Anterior cingulate cortex (tissue), 58 donors: ENCODE data around the gene FAM117B.

Experiments
- DNase-seq, 58 donors: peaks; one replicate each; lab custom pipeline; 2025; lab: John Stamatoyannopoulos, UW

The FAM117B gene

DNA sequence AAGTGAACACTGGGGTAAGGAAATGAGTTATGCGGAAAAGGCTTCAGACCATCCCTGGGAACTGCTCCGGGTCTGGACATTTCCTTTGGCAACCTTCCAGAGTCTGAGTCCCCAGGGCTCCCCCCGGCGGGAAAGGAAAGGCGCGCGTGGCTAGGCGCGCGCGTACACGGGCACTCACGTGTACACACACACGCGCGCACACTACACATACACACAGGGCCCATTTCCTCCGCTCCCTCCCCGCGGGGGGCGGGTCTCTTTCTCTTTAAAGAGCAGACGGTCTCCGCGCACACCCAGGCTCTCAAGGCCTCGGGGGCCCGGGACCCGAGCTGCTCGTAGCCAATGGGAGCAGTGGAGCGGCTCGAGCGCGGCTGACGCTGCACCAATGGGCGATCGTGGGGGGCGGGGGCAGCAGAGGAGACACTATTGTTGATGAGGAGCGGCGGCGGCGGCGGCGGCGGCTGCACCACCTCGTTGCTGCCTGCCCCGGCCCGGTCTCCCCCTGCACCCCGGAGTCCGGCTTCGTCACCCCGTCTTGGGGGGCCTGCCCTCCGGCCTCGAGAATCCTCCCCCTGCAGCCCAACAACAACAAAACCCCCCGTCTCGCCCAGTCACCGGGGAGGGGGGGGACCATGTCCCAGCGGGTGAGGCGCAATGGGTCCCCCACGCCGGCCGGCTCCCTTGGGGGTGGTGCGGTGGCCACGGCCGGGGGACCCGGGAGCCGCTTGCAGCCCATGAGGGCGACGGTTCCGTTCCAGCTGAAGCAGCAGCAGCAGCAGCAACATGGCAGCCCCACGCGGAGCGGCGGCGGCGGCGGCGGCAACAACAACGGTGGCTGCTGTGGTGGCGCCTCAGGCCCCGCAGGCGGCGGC, at the start of gene FAM117B:
Gene FAM117B, plus strand, starts transcription at position 414 of the 872 bp plus-strand sequence. Its CDS starts 219 bp downstream, at position 633.
- DNase-seq, result peak; percentile 67 to 99 (median 96)

DNA sequence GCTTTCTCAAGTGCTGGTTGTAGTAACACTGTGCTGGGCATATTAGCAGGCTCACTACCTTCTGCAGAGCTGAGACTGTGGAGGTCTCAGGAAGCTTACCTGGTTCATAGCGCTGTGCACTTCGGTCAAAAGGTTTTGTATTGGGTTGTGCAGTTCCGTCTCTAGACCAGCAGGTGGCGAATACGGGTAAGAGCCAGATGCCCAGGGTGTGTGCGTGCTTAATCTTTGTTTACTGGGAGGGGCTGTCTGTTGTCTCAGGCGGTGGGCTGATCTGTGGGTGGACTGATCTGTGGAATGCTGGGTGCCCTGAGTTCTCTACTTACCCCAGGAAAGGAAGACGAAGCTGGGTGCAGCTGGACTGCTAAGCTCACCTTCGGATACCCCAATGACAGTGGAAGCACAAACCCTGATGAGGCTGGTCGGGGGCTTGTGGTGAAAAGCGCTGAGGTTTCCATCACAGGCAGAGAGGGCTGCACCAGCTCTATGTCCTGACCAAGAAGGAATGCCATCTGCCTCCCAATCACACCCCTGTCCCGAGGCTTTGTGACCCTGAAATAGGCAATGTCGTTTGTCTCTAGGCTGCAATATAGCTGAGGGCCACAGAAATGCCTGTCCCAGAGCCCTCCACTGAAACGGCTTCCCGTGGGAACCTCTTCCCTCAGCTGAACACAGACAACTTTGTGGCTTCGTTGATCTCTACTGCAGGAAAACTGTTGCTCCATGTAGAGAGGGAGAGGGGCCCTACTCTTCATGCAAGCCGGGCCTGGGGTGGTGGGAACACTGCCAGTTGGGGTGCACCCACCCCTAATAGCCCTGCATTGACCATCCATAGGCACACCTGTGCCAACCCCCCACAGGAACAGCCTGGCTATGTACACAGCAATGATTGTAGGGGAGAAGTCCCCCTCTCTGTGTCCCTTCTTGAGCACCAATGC, 45.9 kb upstream of the FAM117B start:
- DNase-seq, result peak in 51 of 58 donors; percentile 1 to 53 (median 20)

DNA sequence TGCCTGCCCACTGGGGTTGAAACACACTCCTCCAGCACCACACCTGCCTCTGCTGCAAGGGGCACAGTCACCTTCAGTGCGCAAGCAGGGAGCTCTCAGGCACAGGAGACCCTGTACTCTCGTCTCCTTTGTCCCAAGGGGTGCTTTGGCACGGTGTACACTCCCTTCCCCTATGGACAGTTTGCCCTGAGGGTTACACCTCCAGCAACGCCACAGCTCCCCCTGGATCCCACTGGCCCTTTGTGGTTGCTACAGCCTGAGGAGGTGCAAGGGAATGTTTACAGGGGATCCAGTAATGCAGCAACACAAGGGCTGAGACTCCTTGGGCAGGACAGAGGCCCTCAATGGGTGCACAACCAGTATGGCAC, 45.2 kb upstream of the FAM117B start:
- DNase-seq, result no peak

DNA sequence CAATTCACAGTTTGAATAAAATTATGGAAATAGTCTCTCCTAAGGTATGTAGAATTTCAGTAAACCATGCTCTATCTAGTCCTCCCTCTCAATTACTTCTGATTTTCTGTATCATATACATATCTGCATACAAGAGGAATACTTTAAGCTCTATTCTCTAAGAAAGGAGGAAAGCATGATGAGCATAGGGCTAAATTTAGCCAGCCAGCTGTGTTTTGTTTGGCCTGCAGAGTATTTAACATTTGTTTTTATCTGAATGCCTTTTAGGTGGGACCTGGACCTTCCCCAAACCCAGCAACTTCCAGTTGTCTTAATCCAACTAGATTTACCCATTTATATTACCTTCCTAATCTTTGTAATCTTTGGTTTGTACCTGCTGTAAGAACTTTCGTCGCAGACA, 42.2 kb upstream of the FAM117B start:
- DNase-seq, result no peak

DNA sequence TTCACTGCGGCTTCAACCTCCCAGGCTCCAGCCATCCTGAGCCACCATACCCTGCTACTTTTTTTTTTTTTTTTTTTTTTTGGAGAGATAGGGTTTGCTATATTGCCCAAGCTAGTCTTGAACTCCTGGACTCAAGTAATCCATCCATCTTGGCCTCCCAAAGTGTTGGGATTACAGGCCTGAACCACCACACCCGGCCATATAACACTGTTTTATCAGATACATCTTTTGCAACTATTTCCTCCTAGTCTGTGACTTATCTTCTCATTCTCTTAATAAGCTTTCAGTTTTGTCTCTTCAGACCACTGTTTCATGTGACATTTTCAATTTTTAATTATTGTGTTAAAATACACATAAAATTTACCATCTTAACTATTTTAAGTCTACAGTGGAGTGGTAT, 35.7 kb upstream of the FAM117B start:
- no peak for DNase-seq

DNA sequence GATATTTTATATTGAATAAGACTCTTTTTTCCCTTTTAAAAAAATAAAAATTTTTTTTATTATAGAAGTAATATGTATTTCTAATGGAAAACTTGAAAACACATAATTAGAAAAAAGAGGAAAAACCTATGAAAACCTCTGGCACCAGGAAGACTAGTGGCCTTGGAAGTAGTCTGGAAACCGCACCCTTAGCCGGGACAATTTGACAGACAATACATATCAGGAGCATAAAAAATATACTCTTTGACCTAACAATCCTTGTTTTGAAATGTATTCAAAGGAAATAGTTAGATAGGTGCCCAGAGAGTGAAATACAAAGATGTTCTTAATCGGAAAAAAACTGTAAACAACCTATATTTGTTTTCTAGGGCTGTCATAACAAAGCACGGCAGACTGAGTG, 34.9 kb upstream of the FAM117B start:
- no peak for DNase-seq

DNA sequence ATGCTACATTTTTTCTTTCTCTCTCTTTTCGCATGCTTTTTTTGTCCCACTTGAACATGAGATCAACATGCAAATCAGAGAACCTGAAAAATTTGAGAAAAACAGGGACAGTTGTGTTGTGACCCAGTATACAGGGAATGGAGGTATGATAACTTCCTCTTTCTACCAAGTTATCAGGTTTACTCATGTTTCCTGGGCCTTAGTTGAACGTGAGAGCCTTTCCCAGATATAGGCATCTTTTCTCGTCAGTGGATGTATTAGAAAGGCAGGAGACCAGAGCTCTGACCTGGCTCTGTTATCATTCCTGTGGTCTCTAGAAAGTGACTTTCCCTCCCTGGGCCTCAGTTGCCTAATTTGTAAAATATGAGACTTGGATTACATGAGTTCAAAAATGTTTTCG, 30.1 kb upstream of the FAM117B start:
- DNase-seq, result no peak

DNA sequence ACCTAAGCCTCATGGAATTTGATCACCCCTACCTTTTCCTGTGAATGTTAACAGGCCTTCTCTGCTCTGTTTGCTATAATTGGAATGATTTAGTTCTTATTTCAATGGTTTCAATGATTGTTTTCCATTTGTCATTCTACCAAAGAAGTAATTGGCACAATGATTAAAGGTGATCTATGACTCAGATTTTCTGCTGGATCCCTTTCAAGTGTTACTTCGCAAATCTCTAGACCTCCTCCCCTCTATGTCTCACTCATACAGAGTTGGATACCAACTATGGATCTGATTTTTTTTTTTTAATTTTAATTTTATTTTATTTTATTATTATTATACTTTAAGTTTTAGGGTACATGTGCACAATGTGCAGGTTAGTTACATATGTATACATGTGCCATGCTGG, 29.6 kb upstream of the FAM117B start:
- DNase-seq, result no peak

DNA sequence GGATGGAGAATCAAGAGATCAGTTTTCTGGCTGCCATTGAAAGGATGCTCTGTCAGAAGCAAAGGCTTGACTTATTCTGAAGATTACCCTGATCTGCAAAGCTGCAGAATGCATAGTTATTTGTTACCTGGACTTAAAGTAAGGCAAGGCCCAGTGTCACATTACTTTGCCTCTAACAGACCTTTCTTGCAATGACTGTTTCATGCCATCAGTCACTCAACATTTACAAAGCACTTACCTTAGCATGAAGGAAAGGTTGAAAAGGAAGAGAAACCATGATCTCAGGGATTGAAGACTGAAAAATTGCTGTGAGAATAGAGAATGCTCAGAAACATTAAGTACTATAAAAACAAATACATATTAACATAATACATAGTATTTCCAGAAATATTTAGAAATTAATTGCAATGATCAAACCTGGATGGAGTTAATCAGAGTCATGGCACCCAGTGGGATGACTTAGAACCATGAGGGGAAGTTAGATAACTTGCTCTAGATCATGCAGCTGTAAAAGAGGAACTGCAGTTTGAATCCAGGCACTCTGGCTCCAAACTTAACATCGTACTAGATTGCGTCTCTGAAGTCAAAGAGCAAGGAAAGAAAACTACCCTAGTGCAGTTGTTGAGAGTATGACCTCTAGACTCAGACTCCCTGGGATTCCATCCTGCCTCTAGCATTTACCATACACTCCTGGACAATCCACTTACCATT, 26.5 kb upstream of the FAM117B start:
- no peak for DNase-seq

DNA sequence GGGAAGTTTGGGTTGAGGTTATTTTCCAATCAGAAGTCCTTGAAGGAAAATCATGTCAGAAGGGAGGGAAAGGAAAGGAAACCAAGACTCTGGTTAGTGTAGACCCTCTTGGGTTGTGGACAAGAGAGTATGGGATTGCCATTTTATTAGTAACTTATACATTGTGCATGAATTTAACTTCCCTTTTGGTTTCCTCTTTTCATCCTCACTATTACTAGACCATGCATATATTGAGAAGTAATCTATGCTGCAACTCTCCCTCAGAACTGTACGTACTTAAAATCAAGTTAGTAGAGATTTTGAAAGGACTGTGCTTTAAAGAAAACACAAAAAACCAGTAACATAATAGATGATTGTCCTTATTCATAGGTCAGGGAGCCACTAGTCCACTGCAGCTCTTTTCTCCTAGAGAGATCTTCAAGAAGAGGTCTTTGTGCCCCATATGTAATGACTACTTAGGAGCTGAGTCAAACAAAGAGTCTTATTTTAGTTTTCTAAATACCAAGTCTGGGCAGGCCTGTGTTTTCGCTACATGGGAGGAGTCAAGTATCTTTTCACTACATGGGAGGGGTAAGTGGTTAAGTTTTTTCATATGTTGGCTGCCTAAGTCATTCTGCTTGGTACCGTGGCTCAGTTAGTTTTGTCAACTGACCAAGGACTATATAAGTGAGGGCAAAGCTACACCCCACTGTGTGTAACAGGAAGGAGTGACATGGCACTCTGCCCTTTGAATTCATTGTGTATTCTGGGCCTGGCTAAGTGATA, 25.2 kb upstream of the FAM117B start:
- DNase-seq, result no peak

DNA sequence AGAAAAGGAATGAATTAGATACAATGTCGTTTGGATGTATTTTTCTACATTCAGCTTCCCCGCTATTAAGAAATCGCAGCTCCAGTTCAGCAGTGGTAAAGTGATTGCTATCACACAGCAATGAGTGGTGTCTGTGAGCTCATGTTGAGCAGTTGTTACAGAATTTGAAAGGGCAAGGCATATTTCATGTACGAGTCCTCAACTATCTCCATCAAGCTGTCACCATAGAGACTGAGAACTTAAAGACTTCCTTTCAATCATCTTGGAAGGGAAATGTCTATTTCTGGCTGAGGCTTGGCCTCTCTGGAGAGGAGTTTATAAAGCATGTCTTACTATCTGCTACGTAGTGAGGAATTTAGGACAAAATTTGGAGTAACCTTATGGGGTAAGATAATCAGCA, 24.4 kb upstream of the FAM117B start:
- DNase-seq, result no peak

DNA sequence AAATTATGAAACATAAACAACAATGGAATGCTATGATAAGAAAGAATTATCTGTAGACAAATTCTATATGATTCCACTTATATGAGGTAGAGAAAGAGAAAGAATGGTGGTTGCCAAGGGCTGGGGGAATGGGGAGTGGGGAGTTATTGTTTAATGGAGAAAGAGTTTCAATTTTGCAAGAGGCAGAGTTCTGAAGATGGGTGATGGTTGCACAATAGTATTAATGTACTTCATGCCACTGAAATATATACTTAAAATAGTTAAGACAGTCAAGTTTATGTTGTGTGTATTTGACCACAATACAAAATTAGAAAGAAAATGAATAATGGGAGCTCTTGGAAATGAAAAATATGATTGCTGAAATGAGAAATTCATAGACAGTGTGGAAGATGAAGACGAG, 22.6 kb upstream of the FAM117B start:
- no peak for DNase-seq

DNA sequence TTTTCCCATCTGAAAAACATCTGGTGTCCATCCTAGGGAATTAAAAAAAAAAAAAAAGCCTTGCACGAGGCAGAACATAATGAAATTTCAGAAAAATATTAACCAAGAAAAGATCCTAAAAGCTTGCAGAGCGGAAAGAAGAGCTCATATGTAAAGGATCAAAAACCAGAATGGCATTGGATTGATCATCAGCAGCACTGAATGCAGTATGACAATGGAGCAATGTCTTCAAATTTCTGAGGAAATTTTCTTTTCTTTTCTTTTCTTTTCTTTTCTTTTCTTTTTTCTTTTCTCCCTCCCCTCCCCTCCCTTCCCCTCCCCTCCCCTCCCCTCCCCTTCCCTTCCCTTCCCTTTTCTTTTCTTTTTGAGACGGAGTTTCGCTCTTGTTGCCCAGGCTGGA, 21.3 kb upstream of the FAM117B start:
- no peak for DNase-seq

DNA sequence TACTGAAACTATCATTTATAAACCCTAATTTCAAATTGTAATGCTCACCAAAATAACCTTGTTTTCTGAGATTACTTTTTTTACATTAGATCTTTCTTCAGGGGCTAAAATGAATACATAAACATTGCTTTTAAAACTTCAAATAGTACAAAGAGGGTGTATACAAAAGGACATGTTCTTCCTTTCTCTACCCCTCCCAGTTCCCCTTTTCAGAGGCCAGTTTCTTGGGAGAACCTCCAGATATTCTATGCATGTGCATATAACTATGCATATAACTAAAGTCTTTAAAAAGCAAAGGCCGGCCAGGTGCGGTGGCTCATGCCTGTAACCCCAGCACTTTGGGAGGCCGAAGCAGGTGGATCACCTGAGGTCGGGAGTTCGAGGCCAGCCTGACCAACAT, 10.6 kb upstream of the FAM117B start:
- no peak for DNase-seq

DNA sequence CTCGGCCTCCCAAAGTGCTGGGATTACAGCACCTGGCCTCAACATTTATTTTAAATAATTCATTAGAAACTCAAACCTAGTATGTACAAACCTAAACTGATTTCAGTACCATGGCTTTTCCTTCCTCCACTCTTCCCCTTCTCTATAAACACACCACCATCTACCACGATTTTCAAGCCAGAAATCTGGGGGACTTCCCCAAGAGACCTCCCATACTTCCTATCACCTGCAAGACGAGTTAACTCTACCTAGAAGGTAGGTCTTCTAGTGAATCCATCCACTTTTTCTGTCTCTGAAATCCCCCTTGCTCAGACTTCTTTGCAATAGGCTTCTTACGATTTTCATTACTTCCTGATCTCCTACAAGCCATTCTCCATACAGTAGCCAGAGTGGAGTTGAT, 7.7 kb upstream of the FAM117B start:
- DNase-seq, result no peak

DNA sequence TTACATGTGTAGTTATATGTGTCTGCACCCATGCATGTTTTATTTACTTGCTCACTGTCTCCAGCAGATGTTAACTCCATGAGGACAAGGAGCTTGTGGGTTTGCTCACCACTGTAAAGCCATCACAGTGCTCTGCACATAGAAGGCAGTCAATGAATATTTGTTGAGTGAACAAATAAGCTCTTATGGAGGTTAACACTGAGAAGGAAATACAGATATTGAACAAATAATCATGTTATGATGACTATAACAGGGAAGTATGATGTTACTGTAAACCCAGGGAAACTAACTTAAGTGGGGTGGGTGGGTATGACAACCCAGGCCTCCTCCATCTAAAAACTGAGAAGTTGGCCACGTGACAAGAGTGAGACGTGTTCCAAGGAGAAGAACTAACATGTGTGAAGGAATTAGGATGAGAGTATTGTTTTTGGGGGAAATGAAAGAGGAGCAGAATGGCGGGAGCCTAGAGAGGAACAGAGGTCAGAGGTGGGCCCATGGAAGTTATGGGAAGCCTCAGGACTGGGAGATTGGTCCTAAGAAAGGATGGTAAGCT, 6.0 kb upstream of the FAM117B start:
- no peak for DNase-seq

DNA sequence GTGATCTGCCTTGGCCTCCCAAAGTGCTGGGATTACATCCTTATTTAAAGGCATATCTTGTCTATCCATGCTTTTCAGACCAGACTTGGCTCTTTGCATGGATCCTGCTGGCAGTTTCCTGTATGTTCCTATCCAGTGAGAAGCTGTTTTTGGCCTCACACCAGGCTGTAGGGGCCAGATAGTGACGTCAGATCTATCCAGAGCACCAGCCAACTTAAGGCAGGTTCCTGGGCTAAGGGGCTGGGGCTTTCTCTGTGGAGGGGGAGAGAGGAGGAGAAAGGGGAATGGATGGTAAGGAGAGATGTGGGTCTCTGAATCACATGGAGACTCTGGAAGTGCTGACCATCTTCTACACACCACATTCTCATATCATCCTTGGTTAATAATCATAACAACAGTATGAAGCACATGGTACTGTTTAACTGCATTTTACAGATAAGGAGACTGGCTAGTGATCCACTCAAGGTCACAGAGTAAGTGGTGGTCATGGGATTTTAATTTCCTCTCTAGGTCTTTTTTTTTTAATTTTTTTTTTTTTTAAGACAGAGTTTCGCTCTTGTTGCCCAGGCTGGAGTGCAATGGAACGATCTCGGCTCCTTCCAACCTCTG, 2.0 kb upstream of the FAM117B start:
- DNase-seq, result peak in 1 of 58 donors; percentile 7

DNA sequence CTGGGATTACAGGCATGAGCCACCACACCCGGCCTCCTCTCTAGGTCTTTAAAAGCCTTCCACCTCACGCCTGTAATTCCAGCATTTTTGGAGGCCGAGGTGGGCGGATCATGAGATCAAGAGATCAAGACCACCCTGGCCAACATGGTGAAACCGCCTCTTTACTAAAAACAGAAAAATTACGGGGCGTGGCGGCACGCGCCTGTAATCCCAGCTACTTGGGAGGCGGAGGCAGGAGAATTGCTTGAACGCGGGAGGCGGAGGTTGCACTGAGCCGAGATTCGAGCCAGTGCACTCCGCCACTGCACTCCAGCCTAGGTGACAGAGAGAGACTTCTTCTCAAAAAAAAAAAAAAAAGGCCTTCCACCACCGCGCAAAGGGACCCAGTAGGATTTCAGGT, 1.3 kb upstream of the FAM117B start:
- no peak for DNase-seq
